NCI-H2171 (cell line): Measurements from ENCODE around the gene SESN2.

Experiments used
- DNase-seq: peaks from one replicate; lab custom pipeline; 2025; lab: John Stamatoyannopoulos, UW

Gene SESN2

GRCh38 chr1:28249013-28249865 lies 10.1 kb upstream of the SESN2 start:
- no peak for DNase-seq

- DNase-seq, result no peak
These were observed 9.4 kb upstream of the SESN2 start for GRCh38 chr1:28249866-28250295.

DNA sequence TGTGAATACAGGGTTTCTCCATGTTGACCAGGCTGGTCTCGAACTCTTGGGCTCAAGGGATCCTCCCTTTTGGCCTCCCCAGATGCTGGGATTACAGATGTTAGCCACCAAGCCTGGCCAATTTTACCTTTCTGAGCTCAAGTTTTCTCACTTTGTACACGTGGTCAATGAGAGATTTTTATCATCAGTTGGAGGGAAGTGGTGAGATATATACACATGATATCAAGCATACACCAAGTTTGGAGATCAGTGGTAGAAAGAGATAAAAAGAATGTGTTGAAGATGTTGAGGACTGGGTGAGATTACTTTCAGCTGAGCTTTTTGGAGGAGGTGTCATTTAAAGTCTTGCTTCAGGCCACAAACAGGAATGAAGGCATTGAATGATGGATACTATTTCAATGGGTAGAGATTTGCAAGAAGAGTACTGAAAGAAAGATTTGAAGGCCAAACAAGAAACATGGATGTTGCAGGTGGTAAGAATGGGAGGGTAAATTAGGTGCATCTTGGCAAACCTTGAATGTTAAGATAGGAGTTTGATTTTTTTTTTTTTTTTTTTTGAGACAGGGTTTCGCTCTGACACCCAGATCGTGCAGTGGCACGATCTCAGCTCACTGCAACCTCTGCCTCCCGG lies 3.0 kb upstream of the SESN2 start:
- no peak for DNase-seq

DNA sequence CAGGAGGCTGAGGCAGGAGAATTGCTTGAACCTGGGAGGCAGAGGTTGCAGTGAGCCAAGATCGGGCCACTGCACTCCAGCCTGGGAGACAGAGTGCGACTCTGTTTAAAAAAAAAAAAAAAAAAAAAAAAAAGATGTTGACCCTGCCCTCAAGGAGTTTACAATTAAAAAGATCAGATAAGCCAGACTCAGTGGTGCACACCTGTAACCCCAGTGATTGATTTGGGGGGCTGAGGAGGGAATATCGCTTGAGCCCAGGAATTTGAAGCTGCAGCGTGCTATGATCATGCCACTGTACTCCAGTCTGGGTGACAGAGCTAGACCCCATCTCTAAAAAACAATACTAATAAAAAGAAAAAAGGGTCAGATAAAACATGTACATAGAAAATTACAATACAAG lies 1.6 kb upstream of the SESN2 start:
- no peak for DNase-seq

GRCh38 chr1:28258628-28259251 lies 578 bp upstream of the SESN2 start:
- DNase-seq, result no peak

DNA sequence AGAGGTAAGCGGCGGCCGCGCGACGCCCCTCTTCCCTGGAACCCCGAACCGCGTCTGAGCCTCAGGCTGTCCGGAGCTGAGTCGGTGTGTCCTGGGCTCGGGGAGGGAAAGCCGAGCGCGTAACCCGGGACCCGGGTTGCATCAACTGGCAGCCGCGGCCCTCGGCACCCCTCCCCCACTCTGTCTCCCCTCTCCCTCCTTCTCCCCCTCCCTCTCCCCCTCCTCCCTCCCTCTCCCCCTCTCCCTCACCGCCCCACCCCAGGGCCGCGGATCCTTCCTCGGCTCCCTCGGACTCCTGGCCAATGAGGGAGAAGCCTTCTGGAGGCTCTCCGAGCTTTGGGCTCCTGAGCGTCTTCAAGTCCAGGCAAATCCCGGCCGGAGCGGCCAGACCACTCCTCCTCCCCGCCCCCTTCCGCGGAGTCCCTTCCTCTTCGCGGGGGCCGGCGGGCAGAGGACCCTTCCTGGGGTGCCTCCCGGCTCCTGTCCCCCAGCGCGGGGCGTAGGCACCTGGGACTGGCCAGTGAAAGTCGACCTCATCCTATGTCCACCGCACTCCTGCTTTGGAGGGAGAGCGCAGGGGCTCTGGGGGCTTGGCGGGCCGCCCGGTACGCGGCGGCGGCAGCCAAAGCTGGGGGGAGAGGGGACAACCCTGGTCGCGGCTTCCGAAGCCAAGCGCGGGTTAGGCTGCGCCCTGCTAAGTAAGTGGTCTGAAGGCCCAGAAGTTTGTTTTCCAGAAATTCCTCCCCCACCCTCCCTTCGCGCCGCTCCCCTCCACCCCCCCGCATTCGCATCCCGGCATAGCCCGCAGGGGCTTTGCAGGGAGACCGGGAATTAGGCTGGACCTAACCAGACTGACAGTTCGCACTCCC lies 850 bp downstream of the SESN2 start:
- peak; percentile 28 for DNase-seq

- no peak for DNase-seq
These were observed 1.5 kb downstream of the SESN2 start for GRCh38 chr1:28260803-28261174.

DNA sequence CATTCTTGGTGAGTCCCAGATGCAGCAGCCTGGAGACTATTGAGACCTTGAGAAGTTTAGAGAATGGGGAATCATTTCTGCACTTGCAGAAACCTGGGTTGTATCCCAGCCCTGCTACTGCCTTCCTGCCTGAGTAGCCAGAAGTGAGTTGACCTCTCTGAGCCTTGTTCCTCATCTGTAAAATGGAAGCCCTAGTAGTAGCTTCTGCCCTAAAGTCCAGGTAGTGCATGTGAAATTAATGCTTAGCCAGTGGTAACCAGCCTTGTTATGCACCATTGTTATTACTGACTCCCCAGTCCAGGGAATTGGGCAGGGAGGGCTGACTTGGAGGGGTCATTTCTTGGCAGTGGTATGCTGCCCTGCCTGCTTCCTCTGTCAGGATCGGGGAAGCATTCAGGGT lies 5.6 kb downstream of the SESN2 start:
- no peak for DNase-seq

- DNase-seq, result no peak
These were observed 6.3 kb downstream of the SESN2 start for GRCh38 chr1:28265577-28265976.

DNA sequence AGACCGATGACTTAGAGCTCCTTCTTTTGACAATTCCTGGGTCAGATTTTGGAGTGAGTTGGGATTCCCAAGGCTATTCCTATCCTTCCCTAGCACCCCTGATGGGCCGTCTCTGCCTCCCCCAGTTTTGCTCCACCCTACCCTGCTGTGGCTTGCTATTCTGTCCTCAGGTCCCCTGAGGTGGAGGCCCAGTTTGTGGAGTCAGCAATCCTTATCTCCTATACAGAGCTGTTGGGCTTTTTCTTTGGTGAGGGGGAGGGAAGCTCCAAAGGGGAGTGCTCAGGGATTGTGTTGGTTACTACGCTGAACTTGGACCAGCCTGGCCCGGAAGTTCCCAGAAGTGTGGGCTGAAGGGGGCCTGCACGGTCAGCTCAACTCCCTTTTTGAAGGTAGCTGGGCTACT lies 7.6 kb downstream of the SESN2 start:
- DNase-seq, result no peak

DNA sequence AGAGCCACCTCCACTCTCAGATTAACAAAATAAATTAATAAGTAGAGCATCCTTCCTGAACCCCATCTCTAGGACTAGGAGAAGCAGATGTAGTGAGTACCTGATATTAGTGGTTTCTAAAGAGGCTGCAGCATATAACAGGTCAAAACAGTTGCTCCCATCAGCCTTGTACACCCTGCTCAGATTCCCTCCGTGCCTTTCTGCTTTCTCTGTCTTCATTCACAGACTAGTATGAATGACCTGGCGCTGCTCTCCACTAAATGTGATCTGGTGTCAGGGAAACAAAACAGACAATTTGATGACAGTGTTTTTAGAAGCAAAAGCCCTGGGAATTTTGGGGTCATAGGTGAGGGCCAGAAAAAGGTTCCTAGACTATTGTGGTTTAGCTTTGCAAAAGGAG lies 8.3 kb downstream of the SESN2 start:
- no peak for DNase-seq

GRCh38 chr1:28269529-28269928 lies 10.2 kb downstream of the SESN2 start:
- no peak for DNase-seq

DNA sequence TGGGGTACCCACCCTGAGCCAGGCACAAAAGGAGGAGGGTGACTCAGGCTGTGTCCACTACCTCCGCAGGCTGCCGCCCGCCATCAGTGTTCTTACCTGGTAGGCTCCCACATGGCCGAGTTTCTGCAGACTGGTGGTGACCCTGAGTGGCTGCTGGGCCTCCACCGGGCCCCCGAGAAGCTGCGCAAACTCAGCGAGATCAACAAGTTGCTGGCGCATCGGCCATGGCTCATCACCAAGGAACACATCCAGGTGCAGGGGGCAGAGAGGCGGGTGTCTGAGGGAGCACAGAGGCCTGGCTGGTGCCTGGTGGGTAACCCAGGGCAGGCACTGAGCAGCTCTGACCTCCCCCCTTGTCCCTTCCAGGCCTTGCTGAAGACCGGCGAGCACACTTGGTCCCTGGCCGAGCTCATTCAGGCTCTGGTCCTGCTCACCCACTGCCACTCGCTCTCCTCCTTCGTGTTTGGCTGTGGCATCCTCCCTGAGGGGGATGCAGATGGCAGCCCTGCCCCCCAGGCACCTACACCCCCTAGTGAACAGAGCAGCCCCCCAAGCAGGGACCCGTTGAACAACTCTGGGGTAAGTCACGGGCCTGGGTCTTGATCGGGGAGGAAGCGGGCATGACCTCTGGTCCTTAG lies 13.0 kb downstream of the SESN2 start:
- DNase-seq, result no peak

- DNase-seq, result no peak
These were observed 14.0 kb downstream of the SESN2 start for GRCh38 chr1:28273216-28273860.

DNA sequence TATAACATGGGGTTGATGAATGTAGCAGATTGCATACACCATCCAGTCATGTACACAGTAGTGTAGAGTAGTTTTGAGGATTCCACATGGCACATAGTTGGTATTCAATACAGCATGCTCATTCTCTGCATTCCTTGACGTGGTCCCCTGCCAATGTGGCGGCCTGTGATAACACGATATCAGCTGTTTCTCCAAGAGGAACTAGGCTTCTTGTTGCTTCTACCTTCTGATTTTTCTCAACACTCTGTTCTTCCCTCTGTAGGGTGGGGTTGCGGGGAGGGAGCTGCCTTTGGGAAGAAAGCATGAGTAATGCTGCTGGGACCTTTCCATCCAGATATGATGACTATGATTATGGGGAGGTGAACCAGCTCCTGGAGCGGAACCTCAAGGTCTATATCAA lies 19.4 kb downstream of the SESN2 start:
- no peak for DNase-seq

DNA sequence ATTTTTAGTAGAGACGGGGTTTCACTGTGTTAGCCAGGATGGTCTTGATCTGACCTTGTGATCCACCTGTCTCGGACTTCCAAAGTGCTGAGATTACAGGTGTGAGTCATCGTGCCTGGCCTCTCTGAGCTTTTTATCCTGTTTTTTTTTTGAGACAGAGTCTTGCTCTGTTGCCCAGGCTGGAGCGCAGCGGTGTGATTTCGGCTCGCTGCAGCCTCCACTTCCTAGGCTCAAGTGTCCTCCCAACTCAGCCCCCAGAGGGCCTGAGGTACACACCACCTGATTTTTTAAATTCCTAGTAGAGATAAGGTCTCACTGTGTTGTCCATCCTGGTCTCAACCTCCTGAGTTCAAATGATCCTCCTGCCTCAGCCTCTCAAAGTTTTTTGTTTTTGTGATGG lies 20.4 kb downstream of the SESN2 start:
- no peak for DNase-seq

- DNase-seq, result no peak
These were observed 21.2 kb downstream of the SESN2 start for GRCh38 chr1:28280501-28280900.

- DNase-seq, result no peak
These were observed 21.7 kb downstream of the SESN2 start for GRCh38 chr1:28280977-28281381.

DNA sequence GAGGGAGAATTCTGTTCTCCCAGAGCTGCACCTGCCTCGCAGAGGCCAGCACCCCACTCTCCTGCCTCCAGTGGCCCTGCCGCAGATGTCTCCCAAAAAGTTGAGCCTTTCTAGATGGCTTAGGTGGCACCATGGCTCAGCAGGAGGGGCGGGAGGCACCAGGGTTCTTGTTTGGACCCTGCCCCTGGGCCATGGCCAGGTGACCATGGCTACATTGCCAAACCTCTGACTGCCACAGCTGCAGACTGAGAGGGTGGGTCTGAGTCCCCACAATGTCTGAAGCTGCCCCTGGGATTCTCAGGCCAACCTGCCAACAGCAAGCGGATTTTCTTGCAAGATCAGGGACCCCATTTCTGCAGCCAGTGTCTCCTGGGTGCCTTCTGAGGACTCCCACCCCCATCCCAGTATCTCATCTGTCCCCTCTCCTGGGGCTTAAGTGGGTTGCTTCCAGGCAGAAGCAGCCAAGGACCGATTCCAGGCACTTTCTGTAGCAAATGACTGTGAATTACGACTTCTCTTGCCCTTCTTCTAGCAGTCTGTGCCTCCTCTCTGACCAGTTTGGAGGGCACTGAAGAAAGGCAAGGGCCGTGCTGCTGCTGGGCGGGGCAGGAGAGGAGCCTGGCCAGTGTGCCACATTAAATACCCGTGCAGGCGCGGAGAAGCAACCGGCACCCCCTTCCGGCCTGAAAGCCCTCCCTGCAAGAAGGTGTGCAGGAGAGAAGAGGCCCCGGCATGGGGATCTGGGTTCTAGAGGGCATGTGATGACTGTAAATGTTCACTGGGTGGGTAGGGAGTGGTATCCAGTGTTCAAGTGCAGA lies 22.5 kb downstream of the SESN2 start:
- no peak for DNase-seq
